GM12891 (cell line): Measurements from ENCODE around the gene CTNNA1.

ENCODE experiments used
- DNase-seq: peaks from one replicate; pipeline ENCODE4 v3.0.0; 2011; ENCODE audit warnings: low spot score; ENCODE audit not compliant: insufficient read length
- FAIRE-seq: peaks from 2 replicates; lab custom pipeline; 2011; peaks lifted over from hg19 to GRCh38; lab: Jason Lieb, UNC
- PAX5 ChIP-seq: IDR thresholded peaks from 2 replicates; pipeline ENCODE4 v1.6.1; 2011; ENCODE audit warnings: low read length, moderate library complexity, mild to moderate bottlenecking; ENCODE audit not compliant: insufficient read depth, severe bottlenecking
- POLR2A ChIP-seq: IDR thresholded peaks from 2 replicates; pipeline ENCODE4 v1.6.1; 2011; ENCODE audit warnings: low read depth, low read length, control low read depth
- POLR2AphosphoS5 ChIP-seq: IDR thresholded peaks from 2 replicates; pipeline ENCODE4 v1.6.1; 2011; ENCODE audit warnings: low read depth, low read length, control low read depth
- POU2F2 ChIP-seq: IDR thresholded peaks from 2 replicates; pipeline ENCODE4 v1.6.1; 2011; ENCODE audit warnings: low read depth, mild to moderate bottlenecking, control low read depth, low read length, moderate library complexity
- SPI1 ChIP-seq: IDR thresholded peaks from 2 replicates; pipeline ENCODE4 v1.6.1; 2011; ENCODE audit warnings: low read depth, low read length, control low read depth
- TAF1 ChIP-seq: IDR thresholded peaks from 2 replicates; pipeline ENCODE4 v1.6.1; 2011; ENCODE audit warnings: low read depth, low read length, control low read depth

The CTNNA1 gene

GRCh38 chr5:138955671-138956295 lies 202.6 kb downstream of the CTNNA1 start:
- TF ChIP-seq PAX5 (peak; percentile 38), POLR2AphosphoS5 (no peak)
- DNase-seq (no peak), FAIRE-seq (no peak)

- no peak for TF ChIP-seq POU2F2
- no peak for TF ChIP-seq POLR2AphosphoS5
- no peak for TF ChIP-seq TAF1
- no peak for TF ChIP-seq SPI1
- TF ChIP-seq POLR2A = no peak
- TF ChIP-seq PAX5 = no peak
- DNase-seq = no peak
- FAIRE-seq = no peak
These were observed 203.6 kb downstream of the CTNNA1 start for GRCh38 chr5:138956801-138957200.

DNA sequence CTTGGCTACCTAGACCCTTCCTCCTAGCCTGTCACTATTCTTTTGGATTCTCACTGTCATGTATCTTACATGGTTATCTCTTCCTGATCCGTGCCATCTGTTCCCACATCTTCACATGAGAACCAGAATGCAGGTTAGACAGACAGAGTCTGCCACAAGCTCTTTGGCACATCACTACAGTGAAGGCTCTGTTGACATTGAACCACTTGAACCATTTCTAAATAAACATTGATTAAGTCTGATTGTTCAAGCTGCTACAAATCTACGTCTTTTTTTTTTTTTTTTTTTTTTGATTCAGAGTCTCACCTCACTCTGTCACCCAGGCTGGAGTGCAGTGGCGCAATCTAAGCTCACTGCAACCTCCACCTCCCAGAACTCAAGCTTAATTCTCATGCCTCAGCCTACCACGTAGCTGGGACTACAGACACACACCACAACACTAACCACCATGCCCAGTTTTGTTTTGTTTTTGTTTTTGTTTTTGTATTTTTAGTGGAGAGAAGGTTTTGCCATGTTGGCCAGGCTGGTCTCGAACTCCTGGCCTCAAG lies 207.0 kb downstream of the CTNNA1 start:
- FAIRE-seq (no peak), DNase-seq (no peak)
- TF ChIP-seq SPI1 = no peak
- no peak for TF ChIP-seq POLR2A
- no peak for TF ChIP-seq POLR2AphosphoS5
- TF ChIP-seq POU2F2 = no peak
- no peak for TF ChIP-seq PAX5

- FAIRE-seq = no peak
- TF ChIP-seq TAF1 (no peak), SPI1 (no peak), POLR2A (no peak), POU2F2 (no peak), PAX5 (no peak), POLR2AphosphoS5 (no peak)
- no peak for DNase-seq
These were observed 208.0 kb downstream of the CTNNA1 start for GRCh38 chr5:138961221-138961620.

- FAIRE-seq (no peak), DNase-seq (no peak)
- TF ChIP-seq POLR2AphosphoS5 (no peak), POU2F2 (no peak), TAF1 (no peak), SPI1 (no peak), POLR2A (no peak), PAX5 (no peak)
These were observed 208.5 kb downstream of the CTNNA1 start for GRCh38 chr5:138961729-138962128.

DNA sequence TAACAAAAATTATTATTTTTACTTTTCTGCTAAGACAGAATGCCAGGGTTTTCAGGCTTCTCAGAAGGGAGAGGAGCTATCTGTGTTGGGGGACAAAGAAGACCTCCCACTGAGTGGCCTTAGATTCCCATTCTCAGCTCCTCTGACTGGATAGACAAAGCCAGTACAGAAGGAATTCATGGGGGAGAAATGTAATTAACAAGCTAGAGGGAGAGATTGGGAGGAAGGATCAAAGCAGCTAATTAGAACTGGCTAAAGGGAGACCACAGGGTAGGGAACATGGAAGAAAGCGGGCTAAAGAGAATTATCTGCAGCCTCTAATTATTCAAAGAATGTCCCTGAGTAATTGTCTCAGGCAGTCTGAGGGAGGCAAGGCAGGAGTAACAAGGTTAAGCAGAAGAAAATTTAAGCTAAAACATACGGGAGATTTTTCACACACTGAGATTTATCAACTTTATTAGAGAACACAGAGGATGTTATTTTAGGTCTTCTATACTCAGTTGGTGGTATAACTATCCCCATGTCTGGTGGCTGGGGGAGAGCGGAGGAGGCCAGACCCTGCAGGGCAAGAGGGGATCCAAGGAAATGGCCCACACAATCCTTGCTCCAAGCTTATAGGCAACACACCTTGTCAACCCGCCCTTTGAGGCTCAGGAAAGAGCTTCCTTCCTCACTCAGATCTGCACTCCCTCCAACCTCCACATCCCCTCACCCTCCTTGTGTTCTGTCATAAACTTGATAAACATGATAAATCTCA lies 209.6 kb downstream of the CTNNA1 start:
- DNase-seq = no peak
- FAIRE-seq = no peak
- TF ChIP-seq POU2F2 (no peak), TAF1 (no peak), POLR2A (no peak), POLR2AphosphoS5 (no peak), PAX5 (no peak), SPI1 (no peak)

GRCh38 chr5:138963763-138964371 lies 210.6 kb downstream of the CTNNA1 start:
- DNase-seq (no peak), FAIRE-seq (no peak)
- TF ChIP-seq POLR2A (no peak), POLR2AphosphoS5 (no peak), TAF1 (no peak), PAX5 (no peak), SPI1 (no peak), POU2F2 (no peak)

GRCh38 chr5:138964647-138965201 lies 211.5 kb downstream of the CTNNA1 start:
- FAIRE-seq (no peak), DNase-seq (no peak)
- TF ChIP-seq PAX5 = no peak
- no peak for TF ChIP-seq POU2F2
- TF ChIP-seq POLR2A = no peak
- TF ChIP-seq TAF1 = no peak
- TF ChIP-seq POLR2AphosphoS5 = no peak
- no peak for TF ChIP-seq SPI1

GRCh38 chr5:138965626-138966025 lies 212.4 kb downstream of the CTNNA1 start:
- DNase-seq (no peak), FAIRE-seq (peak; percentile 31)
- TF ChIP-seq SPI1 = no peak
- TF ChIP-seq PAX5 = no peak
- TF ChIP-seq POLR2AphosphoS5 = no peak
- TF ChIP-seq TAF1 = no peak
- no peak for TF ChIP-seq POLR2A
- TF ChIP-seq POU2F2 = no peak
